Glomerular endothelial cell (primary cell): ENCODE data around the gene EPAS1. TPM values are rescaled to one million over a fixed set of nuclear protein-coding genes. Genes with fewer than 3 reads are reported as not detected.

Experiments
- DNase-seq: peaks from one replicate; pipeline ENCODE4 v3.0.0-alpha.2; 2011; ENCODE audit warnings: low read depth, low spot score; ENCODE audit errors: extremely low read depth
- total RNA-seq: library from RNA; depleted of rRNA; stranded (reverse); fragments of >200 nt; gene quantifications from 2 replicates; pipeline ENCODE4 v1.2.3, GENCODE V29; 2015

The EPAS1 gene
- total RNA-seq, 1 donor from 2014 or later: 676 TPM

DNA sequence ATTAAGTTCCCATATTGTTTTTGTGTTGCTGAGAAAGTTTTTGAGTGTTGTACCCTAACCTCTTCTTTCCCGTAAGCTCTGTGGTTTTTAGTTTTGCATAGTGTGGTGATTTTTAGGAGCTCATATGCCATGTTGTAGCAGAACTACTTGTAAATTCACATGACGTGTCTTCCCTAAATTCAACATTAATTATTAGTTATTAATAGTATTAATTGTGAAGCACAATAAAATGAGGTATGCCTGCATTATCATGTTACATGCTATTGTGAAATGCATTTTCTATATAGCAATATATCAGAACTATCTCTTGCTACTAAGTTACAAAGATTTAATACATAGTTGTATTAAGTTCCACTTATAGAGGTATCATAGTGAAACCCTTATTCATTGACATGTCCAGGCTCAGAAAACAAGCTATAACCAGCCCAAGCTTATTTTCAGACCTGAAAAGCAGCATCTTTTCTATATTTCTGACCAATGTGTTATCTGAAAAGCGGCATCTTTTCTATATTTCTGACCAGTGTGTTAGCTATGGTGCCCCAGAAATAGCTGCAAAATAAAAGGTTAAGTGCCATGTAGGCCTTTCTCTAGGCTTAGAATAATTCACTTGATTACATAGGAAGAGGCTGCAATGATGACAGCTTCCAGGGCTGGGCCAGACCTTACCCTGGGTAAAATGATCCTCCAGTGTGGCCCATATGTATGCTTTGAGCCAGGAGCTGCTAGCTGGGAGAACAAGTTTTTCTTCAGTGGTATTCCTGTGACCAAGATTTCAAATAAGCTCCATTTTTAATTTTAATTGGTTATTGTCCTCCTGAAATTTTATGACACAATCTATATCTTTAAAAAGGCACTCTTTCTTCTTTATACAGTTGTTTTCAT lies 21.6 kb downstream of the EPAS1 start:
- DNase-seq: no peak

DNA sequence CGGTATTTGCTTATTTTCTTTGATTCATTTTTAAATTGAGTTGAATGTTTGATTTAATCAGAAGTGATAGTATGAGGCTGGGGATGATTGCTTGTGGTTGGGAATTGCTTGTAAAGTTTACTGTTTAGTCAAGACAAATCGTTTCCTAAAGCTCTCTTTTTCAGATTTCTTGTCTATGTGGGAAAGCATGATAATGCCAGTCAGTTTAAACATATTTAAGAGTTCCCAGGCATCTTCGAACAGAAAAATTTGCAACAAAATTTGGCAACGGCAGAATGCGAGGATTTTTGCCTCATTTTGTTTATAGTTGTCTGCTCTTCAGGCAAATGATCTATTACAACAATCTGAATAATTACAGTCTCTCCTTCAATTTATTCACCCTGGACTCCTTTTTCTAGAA lies 22.5 kb downstream of the EPAS1 start:
- no peak for DNase-seq

GRCh38 chr2:46320141-46320567 lies 22.9 kb downstream of the EPAS1 start:
- no peak for DNase-seq

DNA sequence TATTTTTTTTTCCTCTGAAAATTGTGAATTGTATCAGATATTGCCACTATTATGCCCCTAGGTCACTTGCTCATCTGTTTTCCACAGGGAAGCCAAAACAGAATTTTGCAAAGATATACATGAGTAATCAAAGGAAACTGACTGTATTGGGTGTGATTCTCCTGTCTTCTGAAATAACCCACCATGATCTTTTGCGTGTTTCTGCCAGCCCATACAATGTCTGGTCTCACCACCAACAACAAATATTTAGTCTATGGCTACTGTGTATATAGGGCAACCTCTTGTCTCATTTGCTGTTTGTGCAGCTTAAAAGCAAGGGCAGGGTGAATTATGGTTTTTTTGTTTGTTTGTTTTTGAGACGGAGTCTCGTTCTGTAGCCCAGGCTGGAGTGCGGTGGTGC lies 26.5 kb downstream of the EPAS1 start:
- no peak for DNase-seq

DNA sequence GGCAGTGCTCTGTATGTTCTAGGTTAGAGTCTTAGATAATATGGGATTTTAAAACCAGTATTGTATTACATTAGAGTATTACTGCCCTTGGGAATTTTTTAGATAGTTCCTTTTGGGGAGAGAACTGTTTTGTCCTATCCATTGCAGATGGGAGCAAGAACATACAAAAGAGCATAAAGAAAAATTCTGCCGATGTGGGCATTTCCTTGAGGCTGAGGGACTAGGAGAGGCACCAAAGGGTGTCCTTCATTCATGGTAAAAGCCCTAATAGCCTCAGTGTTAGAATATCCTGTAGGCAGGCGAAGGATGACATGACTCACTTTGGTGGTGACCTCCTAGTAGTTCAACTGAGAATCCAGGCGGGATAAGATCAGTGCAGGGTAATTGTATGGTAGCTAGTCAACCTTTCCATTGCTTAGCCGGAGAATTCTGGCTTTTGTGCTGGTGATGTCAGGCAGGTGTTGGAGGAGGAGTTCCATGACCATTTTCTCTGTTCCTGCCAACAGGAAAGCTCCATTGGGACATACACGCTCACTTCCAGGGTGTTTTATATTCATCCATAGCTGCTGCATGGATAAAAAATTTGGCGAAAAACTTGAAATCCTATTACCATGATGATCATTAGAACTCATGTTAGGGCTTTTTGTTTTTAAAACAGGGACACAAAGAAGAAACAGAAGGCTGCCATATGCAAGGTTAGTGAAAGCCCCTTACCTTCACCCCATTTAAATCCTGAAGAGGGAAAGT lies 28.1 kb downstream of the EPAS1 start:
- DNase-seq: no peak

- no peak for DNase-seq
Observed at GRCh38 chr2:46326231-46326980, 29.2 kb downstream of the EPAS1 start.

DNA sequence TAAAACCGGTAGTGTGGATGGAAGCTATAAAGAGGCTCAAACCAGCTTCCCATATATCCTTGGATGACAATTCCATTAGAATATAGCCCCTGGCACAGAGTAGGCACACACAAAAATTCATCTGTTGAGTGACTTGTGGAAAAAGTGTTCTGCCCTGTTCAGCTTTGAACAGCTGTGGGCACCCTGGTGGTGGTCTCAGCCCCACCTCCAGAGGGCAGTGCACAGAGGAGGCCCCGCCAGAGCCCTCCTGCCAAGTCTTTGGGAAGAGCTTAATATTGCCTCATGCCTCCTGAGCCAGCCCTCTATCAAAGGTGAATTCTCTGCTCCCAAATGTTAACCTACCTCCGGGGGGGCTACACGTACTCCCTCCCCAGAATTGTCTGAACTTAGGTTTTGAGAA lies 30.4 kb downstream of the EPAS1 start:
- DNase-seq: no peak

DNA sequence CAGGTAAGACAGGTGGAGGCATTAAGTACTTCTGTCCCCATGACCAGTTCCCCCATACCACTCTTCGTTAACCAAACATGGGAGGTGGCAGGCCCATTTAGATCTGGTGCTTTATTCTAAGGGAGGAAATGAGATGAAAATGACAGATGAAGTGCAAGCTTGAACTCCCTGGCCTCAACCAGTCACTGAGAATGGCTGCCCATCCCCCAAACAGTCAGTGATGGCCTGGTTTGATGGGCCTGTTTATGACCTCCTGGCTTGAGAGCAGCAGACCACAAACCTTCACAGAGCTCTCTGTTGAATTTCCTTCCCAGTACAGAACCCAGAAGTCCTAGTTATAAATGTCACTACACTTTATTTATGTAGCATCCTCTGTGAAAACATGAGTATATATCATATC lies 31.1 kb downstream of the EPAS1 start:
- no peak for DNase-seq

DNA sequence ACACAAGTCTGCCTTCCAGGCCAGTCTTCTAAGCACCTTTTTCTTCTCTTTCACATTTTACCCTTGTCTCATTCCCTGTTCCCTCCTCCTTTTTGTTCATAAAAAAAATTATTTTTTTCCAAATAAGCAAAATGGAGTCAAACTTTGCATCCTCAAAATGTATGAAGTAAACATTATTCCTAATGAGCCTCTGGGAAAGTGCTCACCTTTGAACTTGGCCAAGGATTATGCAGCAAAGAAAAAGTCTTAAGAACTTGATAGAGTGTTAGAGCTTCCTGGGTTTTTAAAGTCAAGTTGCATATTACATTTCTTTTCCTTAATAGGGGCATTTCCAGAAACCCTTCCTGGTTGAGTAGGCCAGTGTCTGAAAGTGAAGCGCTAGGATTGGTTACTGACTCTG lies 31.6 kb downstream of the EPAS1 start:
- DNase-seq: no peak

DNA sequence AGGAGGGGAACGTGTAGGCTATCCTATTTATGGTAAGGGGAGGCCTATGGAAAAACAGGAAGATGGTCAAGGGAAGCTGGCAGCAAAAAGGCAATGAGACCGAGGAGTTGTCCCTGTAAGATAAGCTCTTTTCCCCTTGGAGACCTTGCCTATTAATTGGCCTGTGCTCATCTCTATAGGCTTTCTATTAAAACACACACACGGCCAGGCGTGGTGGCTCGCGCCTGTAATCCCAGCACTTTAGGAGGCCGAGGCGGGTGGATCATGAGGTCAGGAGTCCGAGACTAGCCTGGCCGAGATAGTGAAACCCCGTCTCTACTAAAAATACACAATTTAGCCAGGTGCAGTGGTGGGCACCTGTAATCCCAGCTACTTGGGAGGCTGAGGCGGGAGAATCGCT lies 32.1 kb downstream of the EPAS1 start:
- no peak for DNase-seq

GRCh38 chr2:46329803-46330775 lies 32.9 kb downstream of the EPAS1 start:
- DNase-seq: no peak

- no peak for DNase-seq
Observed at GRCh38 chr2:46331109-46331766, 34.0 kb downstream of the EPAS1 start.

GRCh38 chr2:46332686-46333281 lies 35.6 kb downstream of the EPAS1 start:
- DNase-seq: no peak

- no peak for DNase-seq
Observed at GRCh38 chr2:46333912-46334311, 36.7 kb downstream of the EPAS1 start.

- DNase-seq: no peak
Observed at GRCh38 chr2:46334389-46335271, 37.4 kb downstream of the EPAS1 start.

DNA sequence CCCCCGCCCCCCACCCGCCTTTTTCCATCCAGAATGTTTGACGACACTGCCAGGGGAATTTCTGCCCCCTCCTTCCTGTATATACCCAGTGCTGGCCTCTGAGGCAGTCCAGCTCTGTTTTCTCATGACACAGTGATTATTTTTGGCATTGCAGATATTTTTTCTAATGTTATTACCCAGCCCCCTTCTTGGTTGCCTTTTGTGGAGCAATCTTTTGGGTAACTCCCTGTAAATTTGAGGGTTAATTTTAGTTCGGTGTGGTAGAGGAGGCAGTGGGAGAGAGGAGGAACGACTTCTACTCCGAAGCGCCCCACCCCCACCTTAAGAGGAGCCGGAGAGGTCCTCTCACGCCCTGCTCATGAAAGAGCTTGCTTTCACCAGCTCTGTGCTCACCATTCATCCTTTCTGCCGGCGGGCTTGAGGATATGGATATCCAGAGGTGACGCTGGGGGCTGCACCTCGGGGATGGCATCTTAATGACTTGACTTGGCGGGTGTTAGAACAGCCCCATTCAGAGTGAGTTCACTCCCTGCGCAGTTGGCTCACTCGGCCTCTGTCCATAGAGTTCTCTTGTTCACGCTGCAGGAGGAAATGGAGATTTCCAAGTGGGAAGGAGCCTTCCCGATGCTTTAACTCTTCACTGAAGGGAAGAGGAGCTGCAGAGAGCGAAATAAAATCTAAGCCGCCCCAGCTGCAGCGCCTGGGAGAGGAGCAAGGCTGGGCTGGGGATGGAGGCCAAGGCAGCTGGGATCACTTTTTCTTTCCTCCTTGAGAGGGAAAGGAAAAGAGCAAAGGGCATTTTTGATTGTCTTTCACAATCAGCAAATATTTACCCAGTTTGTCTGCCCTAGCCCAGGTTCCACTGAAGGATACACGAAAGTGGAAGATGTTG lies 38.4 kb downstream of the EPAS1 start:
- no peak for DNase-seq

DNA sequence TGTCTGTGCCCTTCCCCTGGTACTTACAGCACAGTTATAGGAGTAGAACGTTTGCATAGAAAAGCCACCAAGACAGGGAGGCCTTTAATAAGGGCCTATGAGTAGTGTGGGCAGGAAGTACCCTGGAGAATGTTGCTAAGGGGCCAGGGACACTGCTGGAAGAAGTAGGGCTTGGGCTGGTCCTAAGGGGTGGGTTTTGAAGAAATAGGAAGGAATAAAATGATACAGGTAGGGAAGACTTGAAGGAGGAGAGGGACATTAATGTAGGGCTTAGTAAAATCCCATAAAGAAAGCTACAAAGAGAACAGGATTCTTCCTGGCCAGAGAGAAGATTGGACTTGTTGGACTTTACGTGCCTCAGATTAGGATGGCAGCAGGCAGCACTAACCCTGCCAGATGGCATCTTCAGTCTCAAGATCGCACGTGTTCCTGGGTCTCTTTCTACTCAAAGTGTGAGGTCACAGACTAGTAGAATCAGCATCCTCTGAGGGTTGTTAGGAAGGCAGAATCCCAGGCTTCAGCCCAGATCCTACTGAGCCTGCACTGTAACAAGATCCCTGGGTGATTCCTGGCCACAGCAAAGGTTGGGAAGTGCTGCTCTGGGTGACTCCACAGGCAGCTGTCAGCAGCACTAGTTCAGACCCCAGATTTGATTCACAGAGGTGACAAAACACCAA lies 39.2 kb downstream of the EPAS1 start:
- no peak for DNase-seq
